Esophagus squamous epithelium (tissue), 5 donors: Measurements from ENCODE around the gene HOOK2. TPM values are rescaled to one million over a fixed set of nuclear protein-coding genes. Genes with fewer than 3 reads are reported as not detected.

Experiments used
- DNase-seq: peaks from one replicate; lab custom pipeline; 2025; lab: John Stamatoyannopoulos, UW
- H3K27ac ChIP-seq, 4 donors: fragments of 200-600 bp; sonication (generic); one replicate each; pipeline ENCODE4 v1.5.1; 2016 to 2019; ENCODE audit warnings: mild to moderate bottlenecking in 1 of 4
- H3K27me3 ChIP-seq, 4 donors: fragments of 200-600 bp; sonication (generic); 1 replicate in 3 of 4; 2 replicates in 1 of 4; pipeline versions ENCODE4 v1.5.1 to v1.6.0; 2017 to 2021; ENCODE audit warnings: antibody characterized with exemption in 1 of 4
- H3K36me3 ChIP-seq, 3 donors: fragments of 200-600 bp; sonication (generic); one replicate each; pipeline ENCODE4 v1.5.1; 2016 to 2019
- H3K4me1 ChIP-seq, 3 donors: fragments of 200-600 bp; sonication (generic); one replicate each; pipeline ENCODE4 v1.5.1; 2017 to 2019
- H3K4me3 ChIP-seq, 4 donors: fragments of 200-600 bp; sonication (generic); 1 replicate in 3 of 4; 2 replicates in 1 of 4; pipeline ENCODE4 v1.5.1; 2016 to 2019; ENCODE audit warnings: mild to moderate bottlenecking in 2 of 4, moderate library complexity in 1 of 4
- H3K9me3 ChIP-seq, 3 donors: fragments of 200-600 bp; sonication (generic); one replicate each; pipeline ENCODE4 v1.5.1; 2016 to 2019
- CTCF ChIP-seq, 6 experiments: fragments of 450-650 bp in 4 of 6; fragments of 200-600 bp in 2 of 6; sonication (generic) in 2 of 6; IDR thresholded peaks; one replicate each; pipeline ENCODE4 v1.5.1; 2016 to 2019; ENCODE audit warnings: antibody characterized with exemption in 6 of 6, mild to moderate bottlenecking in 4 of 6, moderate library complexity in 4 of 6
- POLR2A ChIP-seq, 4 donors: fragments of 450-650 bp; IDR thresholded peaks; one replicate each; pipeline ENCODE4 v1.6.1; 2017; ENCODE audit warnings: antibody characterized with exemption in 4 of 4, mild to moderate bottlenecking in 4 of 4, moderate library complexity in 3 of 4
- WGBS, 2 donors: methylation state at CpG; one replicate each; pipeline ENCODE4 v1.1.5; 2018; 5-methylcytosine and 5-hydroxymethylcytosine counted together
- intact Hi-C: fragments of 100-400 bp; cut with DNase I; formaldehyde crosslinking; loops from one replicate; pipeline ENCODE4 v1.15.0; 2022
- total RNA-seq, 4 donors: library from RNA; depleted of rRNA; stranded (reverse); fragments of >200 nt; gene quantifications; one replicate each; pipeline ENCODE4 v1.1.0, GENCODE V29; 2016
- donor health status: DM: yes; HTN: yes; CAD: no.

Gene HOOK2
- total RNA-seq, 4 donors from 2014 or later, result 41.4 to 76.5 (median 61.6) TPM

- Histone ChIP-seq H3K27me3 (no peaks in the 10 kb centered on the region), H3K4me1 (peaks cover 29 to 64% (median 37%) of the 10 kb centered on the region in 3 donors), H3K36me3 (peaks cover 0 to 5% (median 0%) of the 10 kb centered on the region in 3 donors), H3K9me3 (no peaks in the 10 kb centered on the region), H3K4me3 (peak overlapping the region; percentile 44 to 76 (median 68)), H3K27ac (peak overlapping the region; percentile 93 to 99 (median 98))
- 7 to 12% methylated on average over 23 to 29 of the region's 43 CpGs for WGBS, 2 donors
- DNase-seq, result no peak
- intact Hi-C loops, result no loop called here
- no peak for TF ChIP-seq POLR2A (IDR thresholded peaks at IDR 0.05)
- TF ChIP-seq CTCF (IDR thresholded peaks at IDR 0.05), result peak; percentile 97 to 99 (median 97)
Measured at GRCh38 chr19:12777217-12778016, 2.1 kb upstream of the HOOK2 start.

GRCh38 chr19:12773571-12773970, 1.8 kb downstream of the HOOK2 start:
- Histone ChIP-seq H3K27me3 (no peaks in the 10 kb centered on the region), H3K9me3 (no peaks in the 10 kb centered on the region), H3K36me3 (peaks cover 0 to 37% (median 3%) of the 10 kb centered on the region in 3 donors), H3K27ac (peak overlapping the region in 2 of 4 donors; percentile 98), H3K4me3 (no peak overlapping the region), H3K4me1 (peaks cover 9 to 37% (median 16%) of the 10 kb centered on the region in 3 donors)
- WGBS, 2 donors, result 86 to 88% methylated on average over 2 of the region's 2 CpGs
- intact Hi-C loops, result loop anchor here (5.0 kb wide), 1 partner anchor 69 kb away; no protein-coding TSS in a partner anchor
- peak in 2 of 6 experiments; percentile 4 to 33 for TF ChIP-seq CTCF (IDR thresholded peaks at IDR 0.05)
- no peak for TF ChIP-seq POLR2A (IDR thresholded peaks at IDR 0.05)
- DNase-seq, result no peak

- Histone ChIP-seq H3K4me1 (peaks cover 5 to 24% (median 12%) of the 10 kb centered on the region in 3 donors), H3K36me3 (peaks cover 0 to 50% (median 3%) of the 10 kb centered on the region in 3 donors), H3K27ac (no peak overlapping the region), H3K9me3 (no peaks in the 10 kb centered on the region), H3K27me3 (no peaks in the 10 kb centered on the region), H3K4me3 (no peak overlapping the region)
- WGBS, 2 donors, result 82 to 100% methylated on average over 1 to 2 of the region's 4 CpGs
- intact Hi-C loops, result loop anchor here (5.0 kb wide), 1 partner anchor 70 kb away; no protein-coding TSS in a partner anchor
- TF ChIP-seq POLR2A (IDR thresholded peaks at IDR 0.05), result no peak
- no peak for TF ChIP-seq CTCF (IDR thresholded peaks at IDR 0.05)
- no peak for DNase-seq
Measured at GRCh38 chr19:12772323-12772722, 3.0 kb downstream of the HOOK2 start.

GRCh38 chr19:12770922-12771321, 4.4 kb downstream of the HOOK2 start:
- Histone ChIP-seq H3K4me3 (no peak overlapping the region), H3K4me1 (peaks cover 0 to 14% (median 13%) of the 10 kb centered on the region in 3 donors), H3K9me3 (no peaks in the 10 kb centered on the region), H3K36me3 (peaks cover 0 to 62% (median 3%) of the 10 kb centered on the region in 3 donors), H3K27me3 (no peaks in the 10 kb centered on the region), H3K27ac (no peak overlapping the region)
- intact Hi-C loops, result loop anchor here (5.0 kb wide), 1 partner anchor 71 kb away; no protein-coding TSS in a partner anchor
- DNase-seq, result no peak
- 83 to 89% methylated on average over 1 to 9 of the region's 13 CpGs for WGBS, 2 donors
- TF ChIP-seq POLR2A (IDR thresholded peaks at IDR 0.05), result no peak
- no peak for TF ChIP-seq CTCF (IDR thresholded peaks at IDR 0.05)

- TF ChIP-seq CTCF (IDR thresholded peaks at IDR 0.05), result no peak
- H3K27ac ChIP-seq, result no peak overlapping the region
- no peaks in the 10 kb centered on the region for H3K27me3 ChIP-seq
- no peak for DNase-seq
- 73 to 74% methylated on average over 22 of the region's 37 CpGs for WGBS, 2 donors
- peaks cover 0 to 11% (median 11%) of the 10 kb centered on the region in 3 donors for H3K4me1 ChIP-seq
- no peaks in the 10 kb centered on the region for H3K9me3 ChIP-seq
- H3K4me3 ChIP-seq, result no peak overlapping the region
- intact Hi-C loops, result loop anchor here (5.0 kb wide), 2 partner anchors 33 to 73 kb away; partner anchors contain the start of genes PRDX2 and THSD8
- H3K36me3 ChIP-seq, result peaks cover 0 to 74% (median 4%) of the 10 kb centered on the region in 3 donors
Measured at GRCh38 chr19:12769689-12770088, 5.7 kb downstream of the HOOK2 start.
